Glutamatergic neuron (in vitro differentiated cells): ENCODE measurements around the gene BCAP31. TPM values are rescaled to one million over a fixed set of nuclear protein-coding genes. Genes with fewer than 3 reads are reported as not detected.
A peak's percentile ranks its signal among the peaks of the same experiment; 100 is the strongest.

Source experiments
- DNase-seq: peaks from one replicate; pipeline ENCODE4 v3.0.0; 2022
- H3K27ac Mint-ChIP-seq: one replicate; pipeline ENCODE4 v1.8.0; 2020; ENCODE audit warnings: mild to moderate bottlenecking, mixed read lengths, inconsistent platforms; ENCODE audit not compliant: unreplicated experiment
- H3K27me3 Mint-ChIP-seq: one replicate; pipeline ENCODE4 v1.8.0; 2020; ENCODE audit warnings: mild to moderate bottlenecking, moderate library complexity, mixed read lengths, inconsistent platforms; ENCODE audit not compliant: unreplicated experiment
- H3K36me3 Mint-ChIP-seq: one replicate; pipeline ENCODE4 v1.8.0; 2020; ENCODE audit warnings: mild to moderate bottlenecking, mixed read lengths, inconsistent platforms; ENCODE audit not compliant: unreplicated experiment
- H3K4me1 Mint-ChIP-seq: one replicate; pipeline ENCODE4 v1.8.0; 2020; ENCODE audit warnings: mild to moderate bottlenecking, low read depth, mixed read lengths, inconsistent platforms; ENCODE audit not compliant: unreplicated experiment
- H3K4me3 Mint-ChIP-seq: one replicate; pipeline ENCODE4 v1.8.0; 2020; ENCODE audit warnings: mild to moderate bottlenecking, mixed read lengths, inconsistent platforms; ENCODE audit not compliant: unreplicated experiment
- H3K9me3 Mint-ChIP-seq: one replicate; pipeline ENCODE4 v1.8.0; 2020; ENCODE audit warnings: mild to moderate bottlenecking, moderate library complexity, mixed read lengths, inconsistent platforms; ENCODE audit not compliant: unreplicated experiment
- total RNA-seq: library from RNA; stranded (reverse); fragmentation: NEBNext Ultra II Directional; extraction: Animal tissue kit (Norgen Biotek cat#: 25700); gene quantifications from one replicate; pipeline ENCODE4 v1.2.1, GENCODE V29; 2021; ENCODE audit not compliant: unreplicated experiment
- TF ChIP-seq, protein P1 (sequence below): fragments of 200-600 bp; sonication (generic); IDR thresholded peaks from one replicate; pipeline ENCODE4 v1.5.0; 2021; ENCODE audit not compliant: partially characterized antibody, unreplicated experiment

BCAP31 gene
- total RNA-seq, 1 donor from 2014 or later = 155 TPM

DNA sequence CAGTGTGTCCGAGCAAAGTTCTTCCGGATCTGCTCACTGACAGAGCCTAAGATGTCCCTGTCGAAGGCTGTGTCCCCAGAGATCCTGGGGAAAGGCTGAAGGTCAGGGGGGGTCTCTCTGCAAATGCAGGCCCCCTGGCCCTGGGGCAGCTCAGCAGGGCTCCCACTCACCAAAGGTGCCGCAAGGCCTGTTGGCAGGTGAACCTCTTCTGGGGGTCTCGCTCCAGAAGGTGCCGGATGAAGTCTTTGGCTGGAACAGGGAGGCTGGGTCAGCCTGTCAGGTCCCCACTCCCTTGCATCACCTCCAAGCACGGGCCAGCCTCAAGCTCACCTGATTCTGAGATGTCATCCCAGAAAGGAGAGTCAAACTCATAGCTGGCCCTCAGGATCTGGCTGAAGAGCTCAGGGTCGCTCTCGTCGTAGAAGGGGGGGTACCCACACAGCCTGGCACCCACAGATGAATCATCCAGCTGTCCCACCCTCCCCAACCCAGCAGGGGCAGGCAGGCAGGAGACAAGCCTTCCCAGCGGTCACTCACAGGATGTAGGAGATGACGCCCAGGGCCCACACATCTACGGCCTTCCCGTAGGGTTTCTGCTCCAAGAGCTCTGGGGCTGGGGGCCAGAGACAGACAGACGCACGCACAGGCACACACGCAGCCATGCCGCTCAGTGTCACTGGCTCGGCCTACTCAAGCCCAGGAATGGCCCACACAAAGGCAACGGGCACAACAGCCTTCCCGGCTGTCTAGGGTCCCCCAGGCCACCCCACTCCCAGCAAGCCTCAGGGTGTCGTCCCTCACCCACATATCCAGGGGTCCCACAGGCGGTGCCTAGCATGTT is 53.2 kb downstream of the BCAP31 start:
- no peaks in the 10 kb centered on the region for H3K36me3 Mint-ChIP-seq
- TF ChIP-seq, protein P1, sequence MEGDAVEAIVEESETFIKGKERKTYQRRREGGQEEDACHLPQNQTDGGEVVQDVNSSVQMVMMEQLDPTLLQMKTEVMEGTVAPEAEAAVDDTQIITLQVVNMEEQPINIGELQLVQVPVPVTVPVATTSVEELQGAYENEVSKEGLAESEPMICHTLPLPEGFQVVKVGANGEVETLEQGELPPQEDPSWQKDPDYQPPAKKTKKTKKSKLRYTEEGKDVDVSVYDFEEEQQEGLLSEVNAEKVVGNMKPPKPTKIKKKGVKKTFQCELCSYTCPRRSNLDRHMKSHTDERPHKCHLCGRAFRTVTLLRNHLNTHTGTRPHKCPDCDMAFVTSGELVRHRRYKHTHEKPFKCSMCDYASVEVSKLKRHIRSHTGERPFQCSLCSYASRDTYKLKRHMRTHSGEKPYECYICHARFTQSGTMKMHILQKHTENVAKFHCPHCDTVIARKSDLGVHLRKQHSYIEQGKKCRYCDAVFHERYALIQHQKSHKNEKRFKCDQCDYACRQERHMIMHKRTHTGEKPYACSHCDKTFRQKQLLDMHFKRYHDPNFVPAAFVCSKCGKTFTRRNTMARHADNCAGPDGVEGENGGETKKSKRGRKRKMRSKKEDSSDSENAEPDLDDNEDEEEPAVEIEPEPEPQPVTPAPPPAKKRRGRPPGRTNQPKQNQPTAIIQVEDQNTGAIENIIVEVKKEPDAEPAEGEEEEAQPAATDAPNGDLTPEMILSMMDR = no peak
- DNase-seq = no peak
- H3K27me3 Mint-ChIP-seq = peaks cover 8% of the 10 kb centered on the region
- peaks cover 1% of the 10 kb centered on the region for H3K4me1 Mint-ChIP-seq
- H3K9me3 Mint-ChIP-seq = peaks cover 2% of the 10 kb centered on the region
- no peak overlapping the region for H3K4me3 Mint-ChIP-seq
- no peak overlapping the region for H3K27ac Mint-ChIP-seq

DNA sequence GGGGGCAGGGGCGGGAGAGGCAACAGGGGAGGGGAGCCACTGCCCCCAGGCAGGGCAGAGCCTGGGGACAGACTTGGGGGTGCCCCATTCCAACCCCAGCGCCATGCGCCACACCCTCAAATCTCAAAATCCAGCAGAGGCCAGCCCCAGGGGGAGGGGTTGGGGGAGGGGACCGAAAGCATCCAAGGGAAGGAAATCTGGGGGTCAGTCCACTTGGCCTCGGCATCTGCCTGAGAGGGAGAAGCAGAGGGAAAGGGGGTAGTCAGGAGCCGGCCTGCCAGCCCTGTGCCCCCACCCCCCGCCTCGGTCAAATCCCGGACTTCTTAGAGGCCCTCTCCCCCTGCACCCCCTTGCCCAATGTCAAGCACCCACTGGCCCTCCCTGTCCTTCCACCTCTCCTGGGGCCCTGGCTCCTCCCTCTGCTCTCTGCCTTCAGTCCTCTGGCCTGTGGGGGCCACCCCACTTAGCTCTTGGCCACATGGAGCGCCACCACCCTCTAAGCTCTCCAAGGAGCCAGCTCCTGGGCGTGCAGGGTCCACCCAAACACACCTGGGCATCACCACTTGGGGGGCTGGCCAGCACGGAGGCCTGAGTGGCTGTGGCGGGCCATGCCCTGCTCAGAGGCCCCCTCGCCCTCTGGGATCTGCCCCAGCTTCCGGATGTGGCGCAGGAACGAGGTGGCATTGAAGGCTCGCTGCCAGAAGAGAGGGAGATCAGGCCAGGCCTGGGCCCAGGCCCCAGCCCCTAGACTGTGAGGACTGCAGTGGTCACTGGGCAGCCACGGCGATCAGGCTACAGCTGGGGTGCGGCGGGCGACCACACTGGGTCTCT is 54.1 kb downstream of the BCAP31 start:
- H3K4me3 Mint-ChIP-seq = no peak overlapping the region
- no peaks in the 10 kb centered on the region for H3K36me3 Mint-ChIP-seq
- TF ChIP-seq, protein P1 = no peak
- H3K27me3 Mint-ChIP-seq = peaks cover 8% of the 10 kb centered on the region
- peaks cover 3% of the 10 kb centered on the region for H3K9me3 Mint-ChIP-seq
- H3K4me1 Mint-ChIP-seq = peaks cover 1% of the 10 kb centered on the region
- DNase-seq = no peak
- H3K27ac Mint-ChIP-seq = no peak overlapping the region

DNA sequence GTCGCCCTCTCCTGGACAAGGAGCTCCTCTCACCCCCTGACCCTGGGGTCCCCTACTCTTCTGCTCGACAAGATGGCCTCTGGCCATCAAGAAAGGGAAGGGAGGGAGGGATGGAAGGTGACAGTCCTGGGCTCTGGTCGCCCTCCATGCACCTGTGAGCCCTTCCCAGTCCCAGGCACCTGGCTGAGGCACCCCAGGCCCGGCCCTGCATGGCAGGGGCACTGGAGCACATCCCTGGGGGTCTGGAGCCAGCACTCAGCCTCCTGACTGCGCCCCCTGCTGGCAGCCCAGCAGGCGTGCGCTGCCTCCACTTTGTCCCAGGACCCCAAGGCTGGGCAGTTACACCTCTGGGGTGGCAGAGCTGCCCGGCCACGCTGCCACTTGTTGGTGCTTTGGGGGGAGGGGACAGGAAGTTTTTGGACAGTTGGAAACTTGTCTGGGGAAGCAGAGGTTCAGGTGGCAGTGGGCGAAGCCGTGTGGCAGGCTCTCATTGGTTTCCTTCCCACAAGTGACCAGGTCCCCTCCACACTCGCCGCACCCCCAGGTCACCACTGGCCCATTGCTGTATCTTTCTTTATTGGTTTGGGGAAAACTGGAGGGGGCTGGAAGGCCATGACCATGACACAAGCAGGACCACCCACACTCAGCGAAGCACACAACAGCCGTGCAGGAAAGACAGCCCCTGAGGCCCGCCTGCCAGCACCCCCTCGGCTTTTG is 54.9 kb downstream of the BCAP31 start:
- H3K27ac Mint-ChIP-seq = no peak overlapping the region
- H3K4me1 Mint-ChIP-seq = peaks cover 1% of the 10 kb centered on the region
- H3K4me3 Mint-ChIP-seq = no peak overlapping the region
- TF ChIP-seq, protein P1 = peak; percentile 83
- peak; percentile 62 for DNase-seq
- H3K36me3 Mint-ChIP-seq = no peaks in the 10 kb centered on the region
- H3K9me3 Mint-ChIP-seq = peaks cover 3% of the 10 kb centered on the region
- peaks cover 8% of the 10 kb centered on the region for H3K27me3 Mint-ChIP-seq

GRCh38 chrX:153668423-153669173 is 55.6 kb downstream of the BCAP31 start:
- TF ChIP-seq, protein P1 = no peak
- DNase-seq = no peak
- no peaks in the 10 kb centered on the region for H3K36me3 Mint-ChIP-seq
- H3K4me1 Mint-ChIP-seq = peaks cover 1% of the 10 kb centered on the region
- no peak overlapping the region for H3K27ac Mint-ChIP-seq
- no peak overlapping the region for H3K4me3 Mint-ChIP-seq
- peaks cover 8% of the 10 kb centered on the region for H3K27me3 Mint-ChIP-seq
- H3K9me3 Mint-ChIP-seq = peaks cover 3% of the 10 kb centered on the region
